Neutrophil (primary cell): Measurements from ENCODE around the gene C2orf15.

Source experiments
- H3K27ac ChIP-seq: fragments of 200-600 bp; sonication (generic); 2 replicates; pipeline ENCODE4 v1.5.1; 2016; ENCODE audit warnings: mild to moderate bottlenecking, moderate library complexity
- H3K27me3 ChIP-seq: fragments of 200-600 bp; sonication (generic); 2 replicates; pipeline ENCODE4 v1.6.0; 2016; ENCODE audit warnings: mild to moderate bottlenecking
- H3K36me3 ChIP-seq: fragments of 200-600 bp; sonication (generic); 2 replicates; pipeline ENCODE4 v1.5.1; 2017
- H3K4me1 ChIP-seq, 2 experiments: fragments of 200-600 bp in 1 of 2; sonication (generic) in 1 of 2; 1 replicate in 1 of 2; 2 replicates in 1 of 2; pipeline versions ENCODE4 v1.5.1 to v1.6.1; 2013 to 2016; ENCODE audit warnings: low read depth in 1 of 2, low read length in 1 of 2, mild to moderate bottlenecking in 1 of 2, moderate library complexity in 1 of 2; ENCODE audit not compliant: control insufficient read depth in 1 of 2, insufficient read depth in 1 of 2
- H3K4me3 ChIP-seq, 2 experiments: fragments of 200-600 bp in 1 of 2; sonication (generic) in 1 of 2; 1 replicate in 1 of 2; 2 replicates in 1 of 2; pipeline ENCODE4 v1.5.1; 2013 to 2016; ENCODE audit warnings: low read depth in 1 of 2, low read length in 1 of 2, mild to moderate bottlenecking in 1 of 2, moderate library complexity in 1 of 2
- H3K9me3 ChIP-seq: fragments of 200-600 bp; sonication (generic); 2 replicates; pipeline ENCODE4 v1.5.1; 2016
- TF ChIP-seq, protein P1 (sequence below): fragments of 200-600 bp; sonication (generic); IDR thresholded peaks from 2 replicates; pipeline ENCODE4 v1.5.1; 2016; ENCODE audit warnings: antibody characterized with exemption

The C2orf15 gene

DNA sequence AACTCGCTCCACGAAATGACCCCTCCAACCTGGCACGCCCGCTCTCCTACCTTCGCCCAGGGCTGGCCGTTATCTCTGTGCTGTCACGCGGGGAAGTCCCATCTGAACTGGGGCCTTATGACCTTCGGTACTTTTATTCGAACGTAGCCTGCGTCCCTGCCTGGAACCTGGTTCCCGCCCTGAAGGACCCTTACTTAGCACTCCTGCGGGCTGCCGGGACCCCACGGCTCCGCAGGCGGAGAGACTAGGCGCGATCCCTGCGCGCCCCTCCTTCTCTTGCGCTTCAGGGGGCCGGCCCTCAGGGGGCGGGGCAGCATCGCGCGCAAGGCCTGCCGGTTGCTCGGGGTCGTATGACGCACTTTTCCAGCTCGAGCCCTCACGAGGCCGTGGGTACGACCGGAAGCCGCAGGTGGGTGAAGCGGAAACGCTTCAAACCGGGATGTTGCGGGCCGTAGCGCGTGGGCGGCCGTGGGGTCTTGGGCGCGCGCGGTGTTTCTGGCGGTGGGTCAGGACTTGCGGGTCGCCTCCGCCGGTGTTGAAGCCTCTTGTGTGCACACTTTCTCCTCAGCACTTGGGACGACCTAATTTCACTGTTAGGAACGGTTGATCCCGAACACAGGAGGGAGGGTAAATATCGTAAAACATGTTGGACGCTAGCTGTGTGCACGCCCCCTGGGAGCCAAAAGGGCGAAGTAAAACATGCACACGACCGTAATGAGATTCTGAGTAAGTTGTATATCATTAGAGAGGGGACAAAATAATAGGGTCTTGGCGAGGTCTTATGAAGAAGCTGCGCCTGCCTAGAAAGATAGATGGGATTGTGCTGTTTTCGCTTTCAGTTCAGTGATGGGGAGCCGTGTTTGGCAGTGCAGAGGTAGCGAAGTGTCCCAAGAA lies 13.4 kb downstream of the C2orf15 start, which contains the start of the genes LIPT1 and TSGA10:
LIPT1 (plus strand) TSS at position 325 of the 894 bp plus-strand sequence. CDS start 6,991 bp downstream, outside the sequence.
TSGA10 (minus strand) TSS at position 300 of the 894 bp plus-strand sequence. CDS start 45,503 bp downstream, outside the sequence.
- TF ChIP-seq, protein P1, sequence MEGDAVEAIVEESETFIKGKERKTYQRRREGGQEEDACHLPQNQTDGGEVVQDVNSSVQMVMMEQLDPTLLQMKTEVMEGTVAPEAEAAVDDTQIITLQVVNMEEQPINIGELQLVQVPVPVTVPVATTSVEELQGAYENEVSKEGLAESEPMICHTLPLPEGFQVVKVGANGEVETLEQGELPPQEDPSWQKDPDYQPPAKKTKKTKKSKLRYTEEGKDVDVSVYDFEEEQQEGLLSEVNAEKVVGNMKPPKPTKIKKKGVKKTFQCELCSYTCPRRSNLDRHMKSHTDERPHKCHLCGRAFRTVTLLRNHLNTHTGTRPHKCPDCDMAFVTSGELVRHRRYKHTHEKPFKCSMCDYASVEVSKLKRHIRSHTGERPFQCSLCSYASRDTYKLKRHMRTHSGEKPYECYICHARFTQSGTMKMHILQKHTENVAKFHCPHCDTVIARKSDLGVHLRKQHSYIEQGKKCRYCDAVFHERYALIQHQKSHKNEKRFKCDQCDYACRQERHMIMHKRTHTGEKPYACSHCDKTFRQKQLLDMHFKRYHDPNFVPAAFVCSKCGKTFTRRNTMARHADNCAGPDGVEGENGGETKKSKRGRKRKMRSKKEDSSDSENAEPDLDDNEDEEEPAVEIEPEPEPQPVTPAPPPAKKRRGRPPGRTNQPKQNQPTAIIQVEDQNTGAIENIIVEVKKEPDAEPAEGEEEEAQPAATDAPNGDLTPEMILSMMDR: peak; percentile 15
- H3K27me3 ChIP-seq: no peaks in the 10 kb centered on the region
- peaks cover 36 to 38% of the 10 kb centered on the region in 2 experiments for H3K4me1 ChIP-seq
- peak within 1 kb of the TSS; percentile 93 for H3K27ac ChIP-seq
- peaks cover 8% of the 10 kb centered on the region for H3K36me3 ChIP-seq
- H3K4me3 ChIP-seq: peak within 1 kb of the TSS; percentile 88 to 89
- H3K9me3 ChIP-seq: no peaks in the 10 kb centered on the region

DNA sequence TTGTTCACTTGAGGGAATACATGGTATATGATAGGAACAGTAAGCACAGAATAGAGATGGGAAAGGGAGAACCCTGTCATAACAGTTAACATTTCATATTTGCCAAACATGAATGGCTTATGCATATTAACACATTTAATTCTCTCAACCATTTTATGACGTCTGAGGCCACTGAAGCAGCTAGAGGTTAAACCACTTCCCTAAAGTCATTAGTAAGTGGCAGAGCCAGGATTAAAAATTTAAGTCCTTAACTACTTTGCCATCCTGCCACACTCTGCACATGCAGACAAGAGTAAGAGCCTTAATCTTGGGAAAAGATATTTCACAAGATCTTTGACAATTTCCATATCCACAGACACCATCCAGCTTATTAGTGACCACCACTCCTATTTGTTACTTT lies 15.4 kb downstream of the C2orf15 start:
- no peak overlapping the region for H3K27ac ChIP-seq
- H3K27me3 ChIP-seq: no peaks in the 10 kb centered on the region
- no peak overlapping the region for H3K4me3 ChIP-seq
- H3K9me3 ChIP-seq: no peaks in the 10 kb centered on the region
- H3K4me1 ChIP-seq: peaks cover 16 to 19% of the 10 kb centered on the region in 2 experiments
- peaks cover 12% of the 10 kb centered on the region for H3K36me3 ChIP-seq
- TF ChIP-seq, protein P1: no peak

DNA sequence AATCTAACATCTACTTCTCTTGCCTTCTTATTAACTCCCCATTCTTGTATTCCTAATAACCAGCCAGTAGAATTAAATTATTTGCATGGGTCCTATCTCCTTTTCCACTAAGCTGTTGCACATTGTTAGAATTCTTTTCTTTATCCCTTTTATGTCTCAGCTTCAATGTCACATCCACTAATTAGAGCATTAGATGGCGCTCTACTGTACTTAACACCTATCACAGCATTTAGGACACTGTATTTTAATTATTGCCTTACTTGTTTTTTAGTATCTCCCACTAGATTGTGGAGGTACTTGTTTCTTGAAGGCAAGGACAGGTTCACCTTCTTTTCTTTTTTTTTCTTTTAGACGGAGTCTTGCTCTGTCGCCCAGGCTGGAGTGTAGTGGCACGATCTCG lies 17.1 kb downstream of the C2orf15 start:
- peaks cover 15% of the 10 kb centered on the region in 2 experiments for H3K4me1 ChIP-seq
- TF ChIP-seq, protein P1: no peak
- no peak overlapping the region for H3K4me3 ChIP-seq
- H3K36me3 ChIP-seq: peaks cover 21% of the 10 kb centered on the region
- no peaks in the 10 kb centered on the region for H3K9me3 ChIP-seq
- H3K27me3 ChIP-seq: no peaks in the 10 kb centered on the region
- H3K27ac ChIP-seq: no peak overlapping the region

DNA sequence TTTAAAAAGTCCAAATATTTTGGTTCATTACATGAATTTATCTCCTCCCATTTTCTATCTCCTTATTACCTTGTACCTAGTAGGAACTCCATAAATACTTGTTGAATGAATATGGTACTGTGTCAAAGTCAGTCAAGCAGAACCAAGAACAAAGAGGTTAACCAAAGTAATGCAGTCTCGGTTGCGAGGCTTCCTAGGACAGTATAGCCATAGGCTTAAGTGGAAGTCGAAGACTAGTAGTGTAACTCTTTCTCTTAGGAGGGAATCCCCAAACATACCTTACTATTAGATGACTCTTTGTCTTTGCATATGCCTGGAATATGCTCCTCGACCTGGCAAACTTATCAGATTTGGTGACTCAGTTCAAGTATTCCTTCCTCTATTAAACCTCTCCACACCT lies 18.1 kb downstream of the C2orf15 start:
- H3K27ac ChIP-seq: no peak overlapping the region
- no peaks in the 10 kb centered on the region for H3K27me3 ChIP-seq

DNA sequence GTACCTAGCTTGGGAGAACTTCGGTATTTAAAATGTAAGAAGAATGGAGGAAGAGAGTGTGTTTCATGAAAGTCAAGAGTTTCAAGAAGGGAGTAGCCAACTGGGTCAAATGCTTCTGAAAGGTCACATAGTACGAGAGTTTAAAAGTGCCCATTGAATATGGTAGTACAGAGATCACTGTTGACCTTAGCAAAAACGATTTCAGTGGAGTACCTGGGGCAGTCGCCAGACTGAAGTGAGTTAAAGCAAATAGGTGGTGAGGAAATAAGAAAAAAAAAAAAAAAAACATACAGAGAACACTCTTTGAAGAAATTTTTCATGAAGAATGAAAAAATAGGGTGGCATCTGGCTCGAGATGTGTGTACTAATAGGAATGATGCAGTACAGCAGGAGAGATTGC lies 24.7 kb downstream of the C2orf15 start:
- H3K36me3 ChIP-seq: peaks cover 78% of the 10 kb centered on the region
- H3K4me1 ChIP-seq: no peaks in the 10 kb centered on the region
- no peak overlapping the region for H3K27ac ChIP-seq
- no peak overlapping the region for H3K4me3 ChIP-seq
- TF ChIP-seq, protein P1: no peak
- no peaks in the 10 kb centered on the region for H3K9me3 ChIP-seq
- H3K27me3 ChIP-seq: no peaks in the 10 kb centered on the region

More for the DNA sequence above, 18.1 kb downstream of the C2orf15 start:
- H3K36me3 ChIP-seq: peaks cover 26% of the 10 kb centered on the region
- no peaks in the 10 kb centered on the region for H3K9me3 ChIP-seq
- H3K4me3 ChIP-seq: no peak overlapping the region
- TF ChIP-seq, protein P1: no peak
- peaks cover 5 to 7% of the 10 kb centered on the region in 2 experiments for H3K4me1 ChIP-seq
